ENCODE data around the gene ZNF2. TPM values are rescaled to one million over a fixed set of nuclear protein-coding genes. Genes with fewer than 3 reads are reported as not detected.

ZNF2 gene
- 3.3 and 4.4 TPM in 2 replicates for total RNA-seq (2014; rRNA removed; shearing (Covaris generic); ENCODE audit: low replicate concordance)

DNA sequence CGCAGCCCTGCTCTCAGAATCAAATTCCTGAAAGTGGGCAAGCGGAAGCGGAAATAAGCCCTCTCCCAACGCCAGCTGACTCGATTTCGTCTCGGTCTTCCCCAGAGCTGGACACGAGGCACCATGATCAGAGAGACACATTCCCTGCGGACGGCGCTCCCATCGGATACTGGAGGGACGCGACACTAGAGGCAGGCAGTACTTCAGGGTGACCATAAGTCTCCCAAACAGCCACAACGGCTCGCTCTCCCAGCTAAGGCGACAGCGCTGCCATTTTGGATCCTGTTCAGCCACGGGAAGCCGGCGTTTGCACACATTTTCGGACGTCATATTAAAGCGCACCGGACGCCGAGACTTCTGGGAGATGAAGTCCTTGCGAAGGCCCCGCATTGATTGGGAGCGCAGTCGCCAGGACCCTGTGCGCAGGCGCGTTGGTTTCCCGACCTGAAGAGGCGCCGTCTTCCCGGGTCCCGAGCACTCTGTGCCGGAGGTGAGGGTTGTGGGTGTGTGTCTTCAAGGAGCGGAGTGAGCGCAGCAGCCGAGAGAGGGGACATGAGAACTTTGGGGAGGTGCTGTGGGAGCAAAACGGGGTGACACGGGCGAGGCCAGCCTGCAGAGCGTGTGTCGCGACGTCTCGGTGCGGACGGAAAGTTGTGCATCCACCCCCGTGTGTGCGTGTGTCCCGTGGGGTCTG, at the start of gene ZNF2:
ZNF2 (plus strand) TSS at position 439 of the 694 bp plus-strand sequence. CDS start 10,418 bp downstream, outside the sequence.
- peak; percentile 95 for DNase-seq (ENCODE audit: low read depth)
- in situ Hi-C loops (cut with HindIII; ENCODE audit: low pct_unique_long_range_greater_than_20kb, low sequenced_read_pairs): no loop called here

DNA sequence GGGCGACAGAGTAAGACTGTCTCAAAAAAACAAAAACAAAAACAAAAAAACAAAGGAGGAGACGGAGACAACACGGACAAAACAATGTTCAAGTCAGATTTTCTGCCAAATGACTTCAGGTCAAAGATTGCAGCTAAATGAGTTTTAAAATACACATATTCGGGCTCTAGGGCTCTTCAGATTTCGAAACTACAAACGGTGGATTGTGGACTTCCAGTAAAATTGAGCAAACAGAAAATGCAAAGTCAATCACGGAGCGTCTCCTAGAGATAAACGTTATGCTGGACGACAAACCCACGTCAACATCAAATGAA, 44.6 kb upstream of the ZNF2 start:
- DNase-seq (ENCODE audit: low read depth): no peak
- in situ Hi-C loops (cut with HindIII; ENCODE audit: low pct_unique_long_range_greater_than_20kb, low sequenced_read_pairs): no loop called here

- peak; percentile 86 for DNase-seq (ENCODE audit: low read depth)
- in situ Hi-C loops (cut with HindIII; ENCODE audit: low pct_unique_long_range_greater_than_20kb, low sequenced_read_pairs): no loop called here
Observed at GRCh38 chr2:95121407-95122196, 44.0 kb upstream of the ZNF2 start, which contains the start of gene MRPS5. MRPS5 (minus strand) TSS chr2:95121808; CDS start chr2:95121791, 17 bp downstream.

- no peak for DNase-seq (ENCODE audit: low read depth)
- in situ Hi-C loops (cut with HindIII; ENCODE audit: low pct_unique_long_range_greater_than_20kb, low sequenced_read_pairs): no loop called here
Observed at GRCh38 chr2:95122197-95122551, 43.4 kb upstream of the ZNF2 start.

- no peak for DNase-seq (ENCODE audit: low read depth)
- in situ Hi-C loops (cut with HindIII; ENCODE audit: low pct_unique_long_range_greater_than_20kb, low sequenced_read_pairs): no loop called here
Observed at GRCh38 chr2:95138702-95139101, 26.9 kb upstream of the ZNF2 start.

GRCh38 chr2:95143838-95144237, 21.8 kb upstream of the ZNF2 start:
- DNase-seq (ENCODE audit: low read depth): no peak
- in situ Hi-C loops (cut with HindIII; ENCODE audit: low pct_unique_long_range_greater_than_20kb, low sequenced_read_pairs): no loop called here

DNA sequence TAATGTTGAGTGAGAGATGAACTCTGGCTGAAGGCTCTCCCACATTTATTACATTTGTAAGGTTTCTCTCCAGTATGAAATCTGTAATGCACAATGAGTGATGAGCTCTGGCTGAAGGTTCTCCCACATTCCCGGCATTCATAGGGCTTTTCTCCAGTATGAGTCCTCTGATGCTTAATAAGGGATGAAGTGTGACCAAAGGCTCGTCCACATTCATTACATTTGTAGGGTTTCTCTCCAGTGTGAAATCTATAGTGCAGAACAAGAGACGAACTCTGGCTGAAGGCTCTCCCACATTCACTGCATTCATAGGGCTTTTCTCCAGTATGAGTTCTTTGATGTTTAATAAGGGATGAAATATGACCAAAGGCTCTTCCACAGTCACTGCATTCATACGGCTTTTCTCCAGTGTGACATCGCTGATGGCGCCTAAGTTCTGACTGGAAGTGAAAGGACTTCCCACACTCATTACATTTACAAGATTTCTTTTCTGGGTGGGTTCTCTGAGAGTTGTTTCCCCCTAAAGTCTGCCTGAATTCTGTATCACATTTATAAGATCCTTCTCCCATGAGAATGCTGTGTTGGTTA, 16.1 kb upstream of the ZNF2 start:
- peak; percentile 29 for DNase-seq (ENCODE audit: low read depth)
- in situ Hi-C loops (cut with HindIII; ENCODE audit: low pct_unique_long_range_greater_than_20kb, low sequenced_read_pairs): no loop called here

- in situ Hi-C loops (cut with HindIII; ENCODE audit: low pct_unique_long_range_greater_than_20kb, low sequenced_read_pairs): no loop called here
- DNase-seq (ENCODE audit: low read depth): no peak
Observed at GRCh38 chr2:95158441-95158840, 7.2 kb upstream of the ZNF2 start.

GRCh38 chr2:95158891-95159619, 6.6 kb upstream of the ZNF2 start:
- in situ Hi-C loops (cut with HindIII; ENCODE audit: low pct_unique_long_range_greater_than_20kb, low sequenced_read_pairs): no loop called here
- peak; percentile 57 for DNase-seq (ENCODE audit: low read depth)

DNA sequence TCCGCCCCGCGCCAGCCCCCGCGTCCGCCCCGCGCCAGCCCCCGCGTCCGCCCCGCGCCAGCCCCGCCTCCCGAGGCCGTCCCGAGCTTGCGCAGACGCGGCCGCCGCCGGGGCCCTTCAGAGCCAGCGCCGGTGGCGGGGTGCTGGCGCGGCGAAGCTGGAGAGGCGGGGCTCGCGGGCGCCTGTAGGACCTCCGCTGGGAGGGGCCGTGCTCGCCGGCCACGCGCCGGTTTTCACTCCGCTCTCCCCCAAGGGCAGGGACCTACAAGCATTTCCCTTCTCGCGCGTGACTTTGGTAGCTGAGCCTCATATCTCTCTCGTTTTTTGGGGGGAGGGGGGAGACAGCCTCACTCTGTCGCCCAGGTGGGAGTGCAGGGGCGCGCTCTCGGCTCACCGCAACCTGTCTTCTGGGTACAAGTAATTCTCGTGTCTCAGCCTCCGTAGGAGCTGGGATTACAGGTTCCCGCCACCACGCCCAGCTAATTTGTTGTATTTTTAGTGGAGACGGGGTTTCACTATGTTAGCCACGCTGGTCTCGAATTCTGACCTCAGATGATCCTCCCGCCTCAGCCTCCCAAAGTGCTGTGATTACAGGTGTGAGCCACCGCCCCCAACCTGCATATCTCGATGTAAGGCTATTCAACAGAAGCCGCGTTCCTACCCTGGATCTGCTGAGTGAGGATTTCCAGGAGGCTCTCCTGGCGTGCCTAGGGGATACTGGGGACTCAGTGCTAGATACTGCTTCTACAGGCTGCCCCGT, 5.7 kb upstream of the ZNF2 start, which contains the start of gene ZNF514:
ZNF514 (minus strand) TSS at position 159 of the 760 bp plus-strand sequence. CDS start 6,595 bp downstream, outside the sequence.
- in situ Hi-C loops (cut with HindIII; ENCODE audit: low pct_unique_long_range_greater_than_20kb, low sequenced_read_pairs): no loop called here
- DNase-seq (ENCODE audit: low read depth): peak; percentile 65

DNA sequence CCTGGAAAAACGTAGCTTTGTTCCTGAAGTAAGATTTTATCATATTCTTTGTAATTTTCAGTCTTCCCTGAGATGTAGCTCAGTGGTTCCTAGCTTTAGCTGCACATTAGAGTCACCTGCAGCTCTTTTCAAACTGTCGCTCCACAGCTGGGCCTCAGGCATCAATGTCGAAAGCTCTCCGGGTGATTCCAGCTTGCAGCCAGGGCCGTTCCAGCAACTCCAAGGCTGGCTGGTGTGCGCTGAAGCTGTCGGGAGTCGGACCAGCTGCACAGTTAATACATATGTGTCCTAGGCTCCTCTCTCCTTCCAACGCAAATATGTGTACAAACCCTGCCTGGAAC, 609 bp upstream of the ZNF2 start:
- DNase-seq (ENCODE audit: low read depth): no peak
- in situ Hi-C loops (cut with HindIII; ENCODE audit: low pct_unique_long_range_greater_than_20kb, low sequenced_read_pairs): no loop called here

DNA sequence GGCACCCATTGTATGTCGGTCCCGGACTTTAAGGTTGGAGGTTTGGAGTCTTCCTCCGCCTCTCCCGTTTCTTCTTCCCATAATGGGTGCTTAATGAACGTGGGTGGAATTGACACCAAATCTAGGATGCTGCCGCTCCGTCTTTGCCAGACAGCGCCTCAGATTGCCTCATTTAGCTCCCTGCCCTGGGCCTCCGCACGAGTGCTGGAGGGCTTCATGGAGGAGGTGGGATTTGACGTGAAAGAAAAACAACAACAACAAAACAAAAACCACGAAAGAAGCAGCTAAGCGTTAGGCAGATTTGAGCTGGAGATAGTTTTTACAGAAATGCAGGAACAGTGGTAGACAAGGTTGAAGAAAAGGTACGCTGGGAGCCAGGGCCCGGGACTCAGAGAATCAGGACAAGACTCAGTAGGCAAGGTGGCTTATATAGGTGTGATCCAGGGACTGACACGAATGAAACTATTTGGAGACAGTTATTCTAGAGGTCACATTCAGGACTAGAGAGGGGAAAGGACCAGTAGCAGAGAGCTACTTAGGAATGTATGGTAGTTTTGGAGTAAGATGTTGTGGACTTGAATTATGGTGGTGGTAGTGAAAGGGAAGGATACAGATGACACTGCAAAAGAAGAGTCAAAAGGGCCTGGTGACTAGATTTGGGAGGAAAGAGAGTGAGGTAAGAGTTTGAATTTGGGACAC, 605 bp downstream of the ZNF2 start:
- DNase-seq (ENCODE audit: low read depth): no peak
- in situ Hi-C loops (cut with HindIII; ENCODE audit: low pct_unique_long_range_greater_than_20kb, low sequenced_read_pairs): no loop called here

DNA sequence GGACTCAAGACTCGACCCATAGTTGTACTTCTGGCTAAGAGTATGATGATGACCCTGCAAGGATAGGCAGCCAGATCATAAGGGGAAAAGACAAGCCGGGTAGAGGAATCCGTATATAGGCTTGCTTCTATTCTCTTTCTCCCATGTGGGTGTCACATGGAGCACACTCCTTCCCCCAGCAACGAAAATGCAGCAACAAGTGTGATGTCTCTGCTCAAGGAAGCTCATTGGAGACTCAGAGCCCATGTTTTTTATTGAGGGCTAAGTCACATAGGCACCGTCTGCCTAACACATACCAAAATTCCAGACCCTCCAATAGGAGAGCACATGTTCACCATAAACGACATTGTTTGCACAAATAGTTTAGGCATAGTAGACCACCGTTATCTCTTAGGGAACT, 6.3 kb downstream of the ZNF2 start:
- in situ Hi-C loops (cut with HindIII; ENCODE audit: low pct_unique_long_range_greater_than_20kb, low sequenced_read_pairs): no loop called here
- no peak for DNase-seq (ENCODE audit: low read depth)

DNA sequence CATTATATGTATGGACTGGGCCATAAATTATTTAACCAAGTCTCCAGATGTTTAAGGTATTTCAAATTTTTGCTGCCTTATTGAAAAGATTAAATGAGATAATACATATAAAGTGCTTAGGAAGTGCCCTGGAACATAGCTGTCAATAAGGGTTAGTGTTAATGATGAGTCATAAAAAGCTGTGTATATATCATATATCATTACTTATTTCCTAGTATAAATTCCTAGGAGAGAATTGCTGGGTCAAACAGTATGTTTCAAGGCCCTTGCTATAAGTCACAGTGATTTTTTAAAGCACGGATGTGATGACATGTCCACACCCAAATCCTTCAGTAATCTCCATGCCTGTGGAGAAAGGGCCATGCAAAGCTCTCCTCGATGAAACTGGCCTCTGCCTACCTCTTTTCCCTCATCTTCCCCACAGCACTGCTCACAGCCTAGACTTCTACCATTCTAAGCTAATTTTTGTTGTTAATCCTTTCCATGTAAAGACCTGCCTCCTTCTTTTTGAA, 8.5 kb downstream of the ZNF2 start:
- in situ Hi-C loops (cut with HindIII; ENCODE audit: low pct_unique_long_range_greater_than_20kb, low sequenced_read_pairs): no loop called here
- DNase-seq (ENCODE audit: low read depth): no peak

- DNase-seq (ENCODE audit: low read depth): no peak
- in situ Hi-C loops (cut with HindIII; ENCODE audit: low pct_unique_long_range_greater_than_20kb, low sequenced_read_pairs): no loop called here
Observed at GRCh38 chr2:95179451-95179850, 13.8 kb downstream of the ZNF2 start.

- DNase-seq (ENCODE audit: low read depth): no peak
- in situ Hi-C loops (cut with HindIII; ENCODE audit: low pct_unique_long_range_greater_than_20kb, low sequenced_read_pairs): no loop called here
Observed at GRCh38 chr2:95181774-95182173, 16.2 kb downstream of the ZNF2 start.

DNA sequence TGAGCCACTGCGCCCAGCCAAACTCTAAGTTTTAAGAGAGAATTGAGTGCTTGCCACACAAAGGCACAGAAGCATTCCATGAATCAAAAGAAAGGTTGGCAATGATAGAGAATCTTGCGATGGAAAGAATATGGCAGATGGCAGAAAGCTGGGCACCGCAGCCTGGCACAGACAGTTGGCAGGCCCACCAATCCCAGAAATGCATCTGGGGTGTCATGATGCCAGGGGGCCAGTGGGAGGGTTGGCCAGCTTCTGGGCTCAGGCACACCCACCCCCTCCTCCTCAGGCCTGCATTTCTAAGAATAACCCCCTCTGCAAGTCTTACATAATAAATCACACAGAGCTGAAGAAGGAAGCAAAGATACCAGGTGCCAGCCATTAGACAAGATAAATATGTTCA, 19.6 kb downstream of the ZNF2 start:
- DNase-seq (ENCODE audit: low read depth): no peak
- in situ Hi-C loops (cut with HindIII; ENCODE audit: low pct_unique_long_range_greater_than_20kb, low sequenced_read_pairs): no loop called here
